ENCODE data around the gene SNW1.

GRCh38 chr14:77682158-77682553, 78.8 kb downstream of the SNW1 start:
- TF ChIP-seq GATA2 (IDR thresholded peaks at IDR 0.05; ENCODE audit: low read depth, low read length), result no peak
- no peak for TF ChIP-seq GATA3 (IDR thresholded peaks at IDR 0.05; ENCODE audit: low read depth, low read length)
